Measurements from ENCODE around the gene SPACA7.

The SPACA7 gene

DNA sequence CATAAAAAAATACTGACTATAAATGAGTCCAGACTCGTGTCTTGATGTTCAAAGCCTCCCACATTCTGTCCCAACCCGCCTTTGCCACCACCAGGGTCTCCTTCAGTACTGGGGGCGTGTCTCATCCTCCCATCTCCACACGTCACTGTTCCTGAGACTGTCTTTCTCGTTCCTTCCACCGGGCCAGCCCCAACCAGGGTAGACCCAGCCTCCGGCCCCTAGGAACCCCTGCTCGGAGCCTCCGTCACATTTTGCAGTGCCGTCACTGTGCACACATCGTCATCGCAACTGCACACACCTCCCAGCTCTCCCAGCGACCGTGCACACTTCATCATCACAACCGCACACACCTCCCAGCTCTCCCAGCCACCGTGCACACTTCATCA is 73.4 kb downstream of the SPACA7 start:
- DNase-seq = no peak

DNA sequence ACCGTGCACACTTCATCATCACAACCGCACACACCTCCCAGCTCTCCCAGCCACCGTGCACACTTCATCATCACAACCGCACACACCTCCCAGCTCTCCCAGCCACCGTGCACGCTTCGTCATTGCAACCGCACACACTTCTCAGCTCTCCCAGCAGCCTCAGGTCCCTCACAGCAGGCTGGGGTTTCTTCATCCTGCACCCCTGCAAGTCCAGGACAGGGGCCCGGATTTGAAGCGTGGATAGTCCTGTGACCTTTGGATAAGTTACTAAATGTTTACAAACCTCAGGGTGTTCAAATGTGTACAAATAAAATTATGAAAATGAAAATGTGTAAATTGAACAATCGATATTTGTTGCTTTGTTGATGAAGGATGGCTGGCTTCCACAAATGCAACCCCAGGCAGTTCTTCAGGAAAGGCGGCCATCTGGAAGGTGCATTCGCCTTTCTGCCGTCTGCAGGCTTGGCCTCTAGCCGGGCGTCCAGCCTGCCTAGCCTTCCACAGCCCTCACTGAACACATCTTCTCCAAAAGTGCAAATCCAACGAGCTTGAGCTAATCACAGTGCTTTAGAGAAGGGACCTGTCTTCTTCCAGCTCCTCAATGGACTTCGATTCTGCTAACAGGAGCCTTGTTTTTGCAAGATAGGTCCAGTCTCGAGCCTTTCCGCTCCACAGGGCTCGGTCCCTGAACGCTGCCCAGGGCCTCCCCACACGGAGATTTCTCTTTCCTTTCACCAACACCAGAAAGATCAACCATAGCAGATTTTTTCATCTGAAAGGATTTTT is 74.2 kb downstream of the SPACA7 start:
- no peak for DNase-seq

DNA sequence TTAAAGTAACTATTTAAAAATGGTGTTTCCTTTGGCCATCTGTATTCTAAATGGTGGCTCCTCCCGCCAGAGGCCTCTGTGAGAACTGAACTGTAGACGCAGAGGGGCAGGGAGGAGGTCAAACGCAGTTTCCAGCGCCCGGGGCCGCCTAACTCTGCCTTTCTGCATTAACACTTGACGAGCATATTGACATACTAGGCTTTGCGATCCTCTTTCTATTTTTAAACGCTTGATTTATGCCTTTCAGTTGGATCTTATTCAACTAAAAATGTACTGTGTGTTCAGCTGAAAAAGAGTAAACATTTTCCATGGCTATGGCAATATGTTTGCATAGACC is 74.7 kb downstream of the SPACA7 start:
- DNase-seq = no peak

DNA sequence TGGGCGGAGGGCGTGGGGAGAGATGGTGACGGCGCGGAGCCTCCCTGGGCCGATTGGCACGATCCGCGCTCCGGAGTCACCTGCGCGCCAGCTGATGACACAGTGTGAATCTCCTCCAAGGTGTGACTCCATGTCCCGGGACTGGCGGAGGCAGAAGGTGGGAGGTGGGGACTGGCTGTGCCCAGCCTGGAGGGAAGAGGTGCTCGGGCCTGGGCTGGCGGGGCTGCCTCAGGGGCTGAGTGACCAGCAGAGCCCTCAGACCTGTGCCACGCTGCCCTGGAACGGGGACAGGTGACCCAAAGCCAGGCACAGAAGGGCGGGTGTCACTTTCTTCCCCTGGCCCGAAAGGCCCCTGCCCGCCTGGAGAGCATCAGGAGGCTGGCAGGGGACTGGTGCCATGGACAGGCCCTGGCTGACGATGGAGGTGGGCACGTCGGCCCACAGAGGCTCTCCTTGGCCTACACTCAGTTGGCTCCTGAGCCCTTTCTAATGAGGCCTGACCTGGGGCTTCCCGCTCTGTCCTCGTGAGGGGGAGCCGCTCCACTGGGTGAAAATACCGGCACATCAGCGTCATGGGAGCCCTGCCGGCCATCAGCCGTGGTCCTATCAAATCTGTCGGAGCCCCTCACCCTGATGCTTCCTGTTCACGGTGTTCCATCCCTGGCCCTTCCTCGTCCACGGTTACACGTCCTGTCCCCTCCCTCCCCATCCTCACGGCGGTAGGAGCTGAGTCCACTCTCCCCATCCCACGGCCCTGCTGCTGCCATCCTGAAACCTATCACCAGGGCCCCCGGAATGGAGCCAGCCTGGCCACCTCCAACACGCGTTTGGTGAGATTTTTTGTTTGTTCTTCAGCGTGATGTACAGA is 75.6 kb downstream of the SPACA7 start:
- no peak for DNase-seq

DNA sequence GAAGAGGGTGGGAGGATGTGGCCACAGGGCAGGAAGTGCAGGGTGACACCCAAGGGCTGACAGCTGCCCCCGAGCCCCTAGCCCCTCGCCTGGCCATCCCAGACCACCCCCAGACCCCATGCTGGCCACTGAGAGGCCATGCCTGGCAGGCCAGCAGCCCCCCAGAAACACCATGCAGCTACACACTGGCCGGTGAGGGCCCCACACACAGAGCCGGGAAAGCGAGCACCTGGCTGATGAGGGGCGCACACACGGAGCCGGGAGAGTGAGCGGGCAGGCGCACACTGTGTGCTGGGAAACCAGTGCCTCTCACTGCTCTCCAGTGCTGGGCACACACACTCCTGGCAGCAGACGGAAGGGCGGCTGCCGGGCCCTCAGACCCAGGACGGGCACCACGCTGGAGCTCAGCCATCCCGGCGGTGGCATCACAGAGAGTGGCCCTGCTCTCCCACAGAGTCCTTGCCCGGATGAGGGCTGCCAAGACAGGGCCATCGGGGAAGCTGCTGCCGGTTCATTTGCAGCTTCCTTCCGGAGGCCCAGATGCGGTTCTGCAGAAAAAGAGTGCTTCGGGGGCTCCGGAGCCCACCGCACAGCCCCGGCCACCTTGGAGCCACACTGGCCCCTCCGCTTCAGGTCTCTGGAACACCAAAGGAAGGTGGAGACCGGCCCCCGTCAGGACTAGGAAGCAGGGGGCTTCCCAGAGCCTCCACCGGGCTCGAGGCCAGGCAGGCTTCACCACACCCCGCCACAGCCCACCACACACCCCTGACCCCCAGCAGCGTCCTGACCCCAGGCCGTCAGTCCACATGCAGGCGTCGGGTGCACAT is 76.4 kb downstream of the SPACA7 start:
- no peak for DNase-seq

DNA sequence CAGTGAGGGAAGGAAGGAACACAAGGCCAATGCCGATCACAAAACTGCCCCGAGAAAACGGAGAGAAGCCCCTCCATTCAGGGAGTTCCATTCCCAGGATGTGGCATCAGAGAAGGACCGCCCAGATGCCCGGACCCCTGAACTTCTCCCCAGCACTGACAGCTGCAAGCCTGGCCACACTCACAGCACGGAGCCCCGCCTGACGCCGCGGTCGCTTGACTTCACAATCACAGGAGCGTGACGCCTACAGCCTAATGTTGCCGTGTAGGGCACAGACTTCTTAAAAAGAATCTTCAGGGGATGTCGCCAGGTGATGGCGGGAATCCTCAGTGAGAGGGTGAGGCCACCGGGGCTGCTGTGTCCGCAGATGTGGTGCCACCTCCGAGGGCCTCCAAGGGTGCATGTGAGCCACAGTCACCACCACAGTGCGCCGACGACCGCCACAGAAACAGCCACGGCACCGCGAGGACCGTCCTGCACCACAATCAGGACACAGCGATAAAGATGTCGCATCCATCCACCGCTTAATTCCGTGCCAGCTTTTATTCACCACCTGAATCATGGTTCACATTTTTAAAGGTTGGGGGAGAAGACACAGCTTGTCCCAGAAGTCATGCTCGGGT is 77.2 kb downstream of the SPACA7 start:
- no peak for DNase-seq

DNA sequence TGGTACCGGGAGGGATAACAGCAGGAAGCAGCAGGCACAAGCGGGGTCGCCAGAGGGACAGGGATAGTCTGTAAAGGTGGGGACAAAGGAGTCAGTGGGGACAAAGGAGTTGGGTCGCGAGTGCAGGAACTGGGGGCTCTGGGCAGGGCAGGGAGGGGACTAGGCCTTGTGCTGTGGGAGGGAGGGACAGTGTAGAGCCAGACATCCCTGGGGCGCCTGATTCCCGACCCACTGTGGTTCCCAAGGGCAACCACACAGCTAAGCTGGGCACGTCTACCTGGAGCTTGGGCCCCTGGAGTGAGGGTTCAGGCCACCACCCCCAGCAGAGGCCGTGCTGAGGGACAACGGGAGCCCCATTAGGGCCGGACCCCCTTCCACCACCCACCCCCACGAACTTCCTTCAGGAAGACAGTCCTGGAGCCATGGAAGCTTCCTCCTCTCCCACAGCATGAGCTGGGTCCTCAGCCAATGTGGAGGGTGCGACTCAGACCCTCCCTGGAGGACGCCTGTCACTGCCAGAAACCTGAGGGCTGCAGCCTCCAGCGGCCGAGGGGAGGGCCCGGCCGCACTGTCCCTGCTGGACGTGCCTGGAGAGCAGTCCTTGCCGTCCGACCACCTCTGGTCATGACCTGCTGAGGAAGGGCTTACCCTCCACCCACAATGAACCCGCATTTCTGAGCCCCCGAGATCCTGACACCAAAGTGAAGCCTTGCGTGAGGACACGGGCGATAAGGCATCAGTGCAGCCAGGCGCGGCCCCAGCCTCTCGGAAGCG is 77.9 kb downstream of the SPACA7 start:
- DNase-seq = no peak

DNA sequence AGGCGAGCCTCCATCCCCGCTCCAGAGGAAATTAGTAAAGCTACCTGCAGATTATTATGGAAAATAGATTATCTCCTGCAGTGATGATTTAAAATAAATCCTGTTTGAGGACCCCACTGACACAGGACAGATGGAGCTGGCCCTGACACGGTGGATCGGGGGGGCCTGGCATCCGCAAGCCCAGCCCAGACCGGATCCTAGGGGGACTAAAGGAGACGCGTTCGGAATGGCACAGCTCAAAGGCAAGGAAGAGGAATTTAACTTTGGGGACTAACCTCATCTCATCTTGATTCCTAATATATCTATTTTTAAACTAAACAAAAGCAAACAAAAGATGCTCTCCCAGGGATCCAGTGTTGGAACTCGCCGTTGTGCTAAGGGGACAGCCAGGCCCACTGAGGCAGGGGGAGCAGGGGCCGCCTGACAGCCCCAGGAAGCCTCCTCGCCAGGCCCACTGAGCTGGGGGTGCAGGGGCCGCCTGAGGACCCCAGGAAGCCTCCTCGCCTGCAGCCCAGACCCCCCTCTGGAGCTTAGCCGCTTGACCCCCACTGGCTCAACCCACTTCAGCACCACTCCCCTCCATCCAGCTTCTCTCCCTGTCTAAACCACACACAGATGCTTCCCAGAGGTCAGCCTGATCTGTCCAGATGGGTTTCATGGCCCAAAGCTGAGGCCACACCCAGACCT is 78.6 kb downstream of the SPACA7 start:
- DNase-seq = no peak

DNA sequence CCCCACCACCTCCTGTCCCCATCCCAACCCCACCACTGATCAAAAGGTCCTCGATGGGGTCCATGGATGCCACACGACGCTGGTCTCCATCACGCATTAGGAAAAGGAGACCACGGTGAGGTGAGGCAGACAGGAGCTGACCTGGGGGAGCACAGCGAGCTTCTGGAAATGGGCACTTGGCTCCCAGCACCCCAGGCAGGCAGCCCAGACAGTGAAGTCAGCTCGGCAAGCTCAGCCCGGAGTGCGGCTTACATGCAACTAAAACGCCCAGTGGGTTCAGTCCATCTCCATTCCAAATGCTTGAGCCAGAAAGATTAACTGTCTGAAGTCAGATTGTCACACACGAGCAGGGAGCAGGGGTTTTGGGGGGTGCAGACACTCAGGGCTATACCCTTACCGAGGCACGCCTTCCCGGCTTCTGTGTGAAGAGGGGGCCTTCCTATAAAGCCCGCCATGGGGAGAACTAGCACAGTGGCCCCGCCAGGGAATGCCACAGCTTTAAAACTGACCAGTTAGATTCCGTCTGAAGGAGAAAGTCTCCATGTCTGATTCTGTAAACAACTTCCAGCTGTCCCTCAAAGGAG is 79.4 kb downstream of the SPACA7 start:
- DNase-seq = no peak

DNA sequence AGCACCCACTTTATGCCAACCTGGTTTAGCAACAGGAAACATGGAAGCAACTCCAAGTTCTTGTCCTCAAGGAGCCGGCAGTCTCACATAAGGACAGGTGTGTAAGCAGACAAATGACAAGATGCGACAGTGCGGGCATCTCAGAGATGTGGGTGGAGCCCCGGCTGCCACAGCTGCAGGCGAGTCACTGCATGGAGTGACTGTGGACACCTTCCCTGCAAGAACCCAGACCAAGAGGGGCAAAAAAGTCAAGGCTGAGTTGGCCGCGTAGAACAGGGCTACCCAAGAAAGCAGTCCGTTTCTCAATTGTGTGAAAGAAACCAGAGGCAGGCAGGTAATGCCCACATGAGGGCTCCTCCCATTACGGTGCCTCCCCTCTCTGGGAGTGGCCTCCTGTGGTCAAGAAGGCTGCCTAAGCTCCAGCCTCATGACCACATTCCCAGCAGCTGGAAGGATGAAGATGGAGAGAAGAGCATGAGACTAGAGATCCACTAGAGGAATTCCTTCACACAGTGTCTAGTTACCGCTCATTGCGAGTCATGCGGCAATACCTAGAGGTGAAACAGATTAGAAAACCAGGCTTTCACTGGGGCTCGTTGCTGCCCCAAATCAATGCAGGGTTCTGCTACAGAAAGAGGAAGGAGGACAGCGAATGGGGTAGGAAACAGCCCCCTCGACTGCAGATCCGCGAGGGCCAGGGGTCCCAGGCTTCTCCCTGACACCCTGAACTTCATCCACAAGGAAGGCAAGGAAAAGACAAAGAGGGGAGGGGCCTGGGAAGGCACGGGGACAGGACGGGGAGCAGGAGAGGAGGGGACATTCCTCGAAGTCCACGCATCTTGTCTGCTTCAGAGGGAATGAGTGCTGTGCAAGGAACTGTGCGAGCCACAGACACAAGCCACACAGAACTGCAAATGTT is 80.2 kb downstream of the SPACA7 start:
- no peak for DNase-seq

DNA sequence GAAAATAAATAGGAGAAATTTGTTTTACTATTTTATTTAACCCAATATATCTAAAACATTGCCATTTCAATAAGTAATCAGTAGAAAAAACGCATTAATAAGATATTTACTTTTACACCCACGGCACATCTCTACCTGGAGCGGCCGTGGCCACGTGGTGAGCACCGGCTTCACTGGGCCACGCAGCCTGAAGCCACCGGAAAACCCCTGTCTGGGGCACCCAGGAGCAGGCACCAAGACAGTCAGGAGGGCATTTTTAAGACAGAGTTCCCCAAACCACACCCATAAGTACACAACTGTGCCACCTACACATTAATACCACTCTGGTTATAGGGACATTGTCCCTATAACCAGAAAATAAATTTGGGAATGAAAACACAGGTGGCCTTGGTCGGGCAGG is 80.9 kb downstream of the SPACA7 start:
- no peak for DNase-seq

DNA sequence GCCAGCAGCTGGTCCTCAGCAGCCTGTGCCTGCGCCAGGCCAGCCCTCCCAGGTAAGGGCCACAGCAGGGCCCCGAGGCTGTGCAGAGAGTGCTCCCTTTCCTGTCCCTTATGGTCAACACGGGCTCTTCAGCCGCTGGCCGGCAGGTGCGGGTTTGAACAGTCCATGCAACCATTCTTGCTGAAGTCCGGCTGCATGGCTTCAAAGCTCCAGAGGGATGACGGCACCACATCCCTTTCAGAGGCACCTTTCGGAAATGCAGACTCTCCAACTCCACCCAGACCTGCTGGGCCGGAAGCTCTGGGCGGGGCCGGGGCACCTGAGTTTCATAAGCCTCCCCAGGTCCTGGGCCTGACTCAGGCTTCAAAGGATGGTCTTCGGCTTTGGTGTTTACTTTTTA is 81.3 kb downstream of the SPACA7 start:
- DNase-seq = no peak

DNA sequence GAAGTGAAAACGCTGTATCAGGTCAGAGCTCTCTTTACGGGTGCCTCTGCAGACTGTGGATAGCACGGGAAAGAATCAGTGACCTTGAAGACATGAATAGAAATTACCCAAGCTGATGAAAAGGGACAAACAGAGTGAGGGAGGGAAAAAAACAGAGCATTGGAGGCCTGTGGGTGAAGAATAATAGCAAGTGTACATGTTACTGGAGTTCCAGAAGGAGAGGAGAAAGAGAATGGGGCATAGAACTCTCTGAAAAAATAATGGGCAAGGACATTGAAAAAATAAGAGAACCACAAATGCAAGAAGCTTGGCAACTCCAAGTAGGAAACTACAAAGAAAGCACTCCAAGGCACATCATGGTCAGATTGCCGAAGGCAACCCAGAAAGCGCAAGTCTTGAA is 86.3 kb downstream of the SPACA7 start:
- DNase-seq = no peak

DNA sequence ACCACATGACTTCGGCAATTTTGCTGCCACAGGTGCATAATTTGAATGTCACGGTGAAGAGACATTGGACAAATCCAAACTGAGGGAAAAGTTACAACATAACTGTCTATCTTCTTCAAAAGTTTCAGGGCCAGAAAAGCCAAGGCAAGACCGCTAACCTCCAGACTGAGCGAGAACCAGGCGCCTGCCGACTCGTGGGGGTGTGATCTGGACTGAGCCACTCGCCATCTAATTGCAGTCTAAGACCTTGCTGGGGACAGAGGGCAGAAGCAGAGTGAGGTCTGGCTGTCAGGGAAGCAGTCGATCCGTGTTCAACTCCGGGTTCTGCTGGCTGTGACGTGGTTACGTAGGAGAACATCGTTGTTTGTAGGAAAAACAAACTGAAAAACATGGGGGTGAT is 88.6 kb downstream of the SPACA7 start:
- no peak for DNase-seq

DNA sequence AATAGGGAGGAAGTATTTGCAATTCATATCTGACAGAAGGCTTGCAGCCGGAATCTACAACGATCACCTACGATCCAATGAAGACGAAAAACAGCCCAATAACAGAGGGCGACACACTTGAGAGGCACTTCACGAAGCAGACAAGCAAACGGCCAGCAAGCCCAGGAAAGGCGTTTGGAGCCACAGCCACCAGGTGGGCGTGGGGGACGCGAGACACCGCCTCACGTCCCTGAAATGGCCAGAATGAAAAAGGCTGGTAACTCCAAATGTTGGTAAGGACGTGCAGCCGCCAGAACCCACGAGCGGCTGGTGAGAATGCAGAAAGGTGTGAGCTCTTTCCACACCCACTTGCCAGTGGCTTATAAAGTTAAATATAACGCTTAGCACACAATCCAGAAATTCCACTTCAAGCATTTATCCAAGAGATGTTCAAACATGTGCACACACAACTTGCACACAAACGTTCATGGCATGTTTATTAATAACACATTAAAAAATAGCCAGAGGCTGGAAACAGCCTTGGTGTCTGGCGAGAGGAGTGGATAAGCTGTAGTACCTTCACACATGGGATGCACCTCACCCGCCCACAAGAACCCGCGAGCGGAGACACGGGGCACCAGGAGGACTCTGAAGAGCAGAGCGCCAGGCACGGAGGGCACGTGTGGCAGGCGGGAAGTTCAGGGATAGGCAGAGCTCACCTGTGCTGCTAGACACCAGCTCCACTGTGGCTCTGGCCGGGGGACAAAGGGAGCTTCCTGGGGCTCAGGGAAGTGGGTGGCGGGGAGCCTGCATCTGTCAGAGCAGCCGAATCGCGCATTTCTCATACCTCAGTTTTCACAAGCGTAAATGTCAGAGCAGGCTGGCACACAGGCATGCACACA is 89.3 kb downstream of the SPACA7 start:
- no peak for DNase-seq

DNA sequence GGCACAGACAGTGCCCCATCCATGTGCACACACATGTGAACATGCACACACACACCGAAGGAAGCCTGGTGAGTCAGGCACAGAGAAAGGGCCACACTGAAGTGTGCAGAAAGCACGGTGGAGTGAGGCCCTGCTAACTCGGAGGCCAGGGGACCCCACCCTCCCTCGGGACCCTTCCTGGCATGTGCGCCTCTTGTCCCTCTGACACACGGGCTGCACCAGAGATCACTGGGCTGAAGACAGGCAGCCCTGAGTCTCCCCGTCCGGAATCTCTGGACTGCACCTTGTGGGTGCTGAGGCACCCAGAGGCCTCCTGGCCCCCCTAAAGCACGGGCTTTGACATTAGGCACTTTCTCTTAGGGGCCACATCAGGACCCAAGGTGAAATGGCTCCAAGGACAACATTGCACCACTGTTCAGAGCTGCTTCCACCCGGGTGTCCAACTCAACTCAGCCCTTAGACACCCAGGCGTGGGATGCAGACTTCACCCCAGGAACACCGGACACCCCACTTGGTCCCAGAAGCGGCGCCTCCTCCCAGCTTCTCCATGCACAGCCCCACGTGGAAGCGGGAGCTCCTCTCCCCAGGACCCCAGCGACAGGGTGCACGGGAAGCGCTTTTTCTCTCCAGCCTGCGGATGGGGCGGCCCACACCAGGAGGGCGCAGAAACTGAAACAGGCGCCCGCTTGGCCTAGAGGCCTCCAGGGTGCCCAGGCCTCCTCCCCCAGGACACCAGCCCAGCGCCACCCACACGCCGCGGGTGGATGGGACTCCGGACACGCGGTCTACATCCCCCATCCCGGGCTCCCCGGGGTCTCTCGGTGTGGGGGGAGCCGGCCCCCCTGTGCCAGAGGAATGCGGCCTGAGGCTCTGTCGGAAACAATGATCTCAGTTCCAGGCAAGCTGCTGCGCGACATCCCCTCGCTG is 90.2 kb downstream of the SPACA7 start:
- no peak for DNase-seq

DNA sequence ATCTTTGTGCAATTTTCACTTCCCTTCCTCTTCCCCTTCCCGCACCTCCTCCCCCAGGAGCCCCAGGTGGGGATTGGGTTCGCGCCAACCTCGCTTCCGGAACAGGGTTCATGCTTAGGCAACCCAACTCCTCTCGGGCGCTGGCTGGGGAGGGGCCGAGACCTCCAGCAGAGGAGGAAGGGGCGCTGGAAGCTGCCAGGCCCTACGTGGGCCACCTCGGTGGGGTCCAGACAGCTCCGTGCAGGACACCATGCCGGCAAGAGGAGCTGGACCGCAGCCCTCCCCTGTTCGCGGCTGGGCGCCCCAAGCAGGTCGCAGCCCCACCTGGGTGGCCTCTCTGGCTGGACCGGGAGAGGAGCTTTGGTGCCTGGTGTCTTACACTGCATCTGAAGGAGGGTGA is 91.1 kb downstream of the SPACA7 start:
- DNase-seq = no peak

DNA sequence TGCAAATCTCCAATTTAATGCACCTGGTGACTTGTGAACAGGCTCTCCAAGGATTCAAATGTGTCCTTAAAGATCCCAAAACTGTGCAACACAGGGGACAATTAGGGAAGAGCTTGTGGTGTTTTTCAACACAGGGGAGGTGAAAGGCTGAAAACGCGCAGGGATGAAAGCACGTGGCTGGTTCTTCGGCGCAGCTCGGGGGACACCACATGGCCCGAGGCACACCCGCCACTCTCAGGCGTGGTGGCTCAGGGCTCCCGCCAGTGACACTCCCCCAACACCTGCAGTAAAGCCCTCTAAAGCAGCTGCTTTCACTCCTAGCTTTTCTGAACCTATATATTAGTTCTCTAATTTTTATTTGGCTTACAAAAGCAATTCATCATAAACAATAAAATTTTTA is 91.9 kb downstream of the SPACA7 start:
- DNase-seq = no peak
